GM18520 (cell line): ENCODE data around the gene CTSW.
"Not testable (repeated sequence)": the region's sequence is repeated elsewhere in the genome, so short reads cannot be mapped to it uniquely, and the experiment has no call there.

ENCODE experiments used
- ATAC-seq: cut with Tn5 transposase; IDR thresholded peaks from one replicate; pipeline ENCODE4 v1.9.1; 2021; ENCODE audit not compliant: unreplicated experiment

The CTSW gene

GRCh38 chr11:65883786-65884715 lies 4.4 kb downstream of the CTSW start:
- no peak for ATAC-seq

DNA sequence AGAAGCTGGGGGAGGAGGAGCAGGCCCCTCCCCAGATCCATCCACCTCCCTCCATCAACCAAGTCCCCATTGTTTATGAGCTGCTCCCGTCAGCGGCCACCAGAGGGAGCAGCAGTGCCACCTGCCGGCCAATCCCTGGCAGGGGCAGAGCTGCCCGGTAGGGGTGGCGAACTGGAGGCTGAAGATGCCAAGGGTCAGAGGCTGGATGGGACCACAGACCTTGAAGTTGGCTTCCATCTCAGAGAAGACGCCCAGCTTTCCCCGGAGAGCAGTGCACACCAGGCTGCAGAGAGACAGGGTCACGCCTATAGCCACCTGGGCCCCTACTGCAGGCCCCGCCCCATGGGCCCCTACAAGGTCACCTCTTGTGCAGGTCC lies 5.1 kb downstream of the CTSW start:
- ATAC-seq, result no peak

GRCh38 chr11:65885231-65885630 lies 5.6 kb downstream of the CTSW start:
- ATAC-seq, result no peak

DNA sequence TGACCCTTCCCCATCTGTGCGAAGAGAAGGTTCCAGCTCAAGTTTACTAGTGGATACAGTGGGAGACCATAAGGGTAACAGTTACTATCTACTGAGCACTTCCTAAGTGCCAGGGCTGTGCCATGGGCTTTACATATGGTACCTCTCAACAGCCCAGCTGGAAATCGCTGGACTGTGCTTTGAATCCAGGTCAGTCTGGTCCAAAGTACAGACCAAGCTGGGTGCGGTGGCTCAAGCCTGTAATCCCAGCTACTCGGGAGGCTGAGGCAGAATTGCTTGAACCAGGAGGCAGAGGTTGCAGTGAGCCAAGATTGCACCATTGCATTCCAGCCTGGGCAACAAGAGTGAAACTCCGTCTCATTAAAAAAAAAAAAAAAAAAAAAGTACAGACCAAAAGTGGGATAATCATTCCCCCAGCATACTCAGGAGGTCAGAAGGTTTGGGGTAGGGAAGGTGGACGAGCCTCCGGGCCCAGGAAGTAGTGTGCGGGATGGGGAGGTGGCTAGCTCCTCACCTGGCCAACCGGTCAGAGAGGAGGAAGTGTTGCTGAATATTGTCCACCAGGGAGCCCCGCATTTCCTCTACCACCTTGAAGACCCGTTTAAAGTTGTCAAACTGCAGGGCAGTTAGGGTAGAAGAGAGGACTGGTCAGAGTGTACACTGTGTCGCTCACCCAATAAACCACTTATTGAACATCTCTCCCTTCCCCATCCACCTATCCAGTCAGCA lies 6.3 kb downstream of the CTSW start:
- no peak for ATAC-seq

- no peak for ATAC-seq
Observed at GRCh38 chr11:65886826-65887722, 7.4 kb downstream of the CTSW start.

DNA sequence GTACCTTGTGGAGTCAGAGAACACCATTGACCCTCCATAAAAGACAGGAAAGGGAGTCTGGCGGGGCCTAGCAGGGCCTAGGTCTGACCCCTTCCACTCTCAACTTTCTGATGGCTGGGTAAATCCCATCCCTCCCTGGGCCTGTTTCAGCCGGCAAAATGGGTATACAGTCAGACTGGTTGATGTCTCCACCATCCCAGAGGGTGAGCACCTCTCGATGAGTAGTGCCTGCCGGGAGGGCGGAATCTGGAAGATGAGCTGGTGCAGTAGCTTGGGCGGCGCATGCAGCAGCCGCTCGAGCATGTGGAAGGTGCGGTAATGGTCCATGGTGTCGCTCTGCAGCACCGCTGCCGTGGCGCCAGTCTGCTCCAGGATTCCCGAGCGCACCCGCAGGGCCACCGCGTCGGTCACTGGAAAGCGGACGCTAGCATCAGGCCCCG lies 8.1 kb downstream of the CTSW start:
- ATAC-seq, result no peak

GRCh38 chr11:65888163-65888814 lies 8.7 kb downstream of the CTSW start, which contains the start of gene FIBP:
Gene FIBP, minus strand, starts transcription at chr11:65888471. Its CDS starts 53 bp downstream, at chr11:65888418.
- ATAC-seq, result peak; percentile 25

DNA sequence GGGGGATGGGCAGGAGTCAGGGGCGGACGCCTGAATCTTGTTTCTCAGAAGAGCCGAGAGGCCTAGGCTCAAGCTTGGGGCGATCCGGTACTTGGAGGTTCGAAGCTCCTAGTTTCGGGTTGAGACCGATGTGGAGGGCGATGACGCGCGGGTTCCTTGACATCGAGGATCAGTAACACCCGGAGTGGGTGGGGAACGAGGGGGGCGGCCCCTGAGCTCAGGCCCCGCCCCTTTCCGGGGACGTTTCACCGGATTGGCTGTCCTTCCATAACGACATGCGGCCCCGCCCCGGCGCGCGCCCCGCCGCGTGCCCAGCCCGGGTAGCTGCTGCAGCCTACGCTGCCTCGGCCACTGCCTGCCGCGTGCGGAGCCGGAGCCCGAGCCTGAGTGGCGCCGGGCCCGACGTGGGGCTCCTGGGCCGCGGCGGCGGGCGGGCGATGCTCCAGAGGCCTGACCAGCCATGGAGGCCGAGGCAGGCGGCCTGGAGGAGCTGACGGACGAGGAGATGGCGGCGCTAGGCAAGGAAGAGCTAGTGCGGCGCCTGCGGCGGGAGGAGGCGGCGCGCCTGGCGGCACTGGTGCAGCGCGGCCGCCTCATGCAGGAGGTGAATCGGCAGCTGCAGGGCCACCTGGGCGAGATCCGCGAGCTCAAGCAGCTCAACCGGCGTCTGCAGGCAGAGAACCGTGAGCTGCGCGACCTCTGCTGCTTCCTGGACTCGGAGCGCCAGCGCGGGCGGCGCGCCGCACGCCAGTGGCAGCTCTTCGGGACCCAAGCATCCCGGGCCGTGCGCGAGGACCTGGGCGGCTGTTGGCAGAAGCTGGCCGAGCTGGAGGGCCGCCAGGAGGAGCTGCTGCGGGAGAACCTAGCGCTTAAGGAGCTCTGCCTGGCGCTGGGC lies 10.9 kb downstream of the CTSW start, which contains the start of gene CCDC85B:
TSS of gene CCDC85B (plus strand) at position 350 of the 895 bp plus-strand sequence. CDS start at position 461, 111 bp downstream.
- ATAC-seq, result peak; percentile 49

DNA sequence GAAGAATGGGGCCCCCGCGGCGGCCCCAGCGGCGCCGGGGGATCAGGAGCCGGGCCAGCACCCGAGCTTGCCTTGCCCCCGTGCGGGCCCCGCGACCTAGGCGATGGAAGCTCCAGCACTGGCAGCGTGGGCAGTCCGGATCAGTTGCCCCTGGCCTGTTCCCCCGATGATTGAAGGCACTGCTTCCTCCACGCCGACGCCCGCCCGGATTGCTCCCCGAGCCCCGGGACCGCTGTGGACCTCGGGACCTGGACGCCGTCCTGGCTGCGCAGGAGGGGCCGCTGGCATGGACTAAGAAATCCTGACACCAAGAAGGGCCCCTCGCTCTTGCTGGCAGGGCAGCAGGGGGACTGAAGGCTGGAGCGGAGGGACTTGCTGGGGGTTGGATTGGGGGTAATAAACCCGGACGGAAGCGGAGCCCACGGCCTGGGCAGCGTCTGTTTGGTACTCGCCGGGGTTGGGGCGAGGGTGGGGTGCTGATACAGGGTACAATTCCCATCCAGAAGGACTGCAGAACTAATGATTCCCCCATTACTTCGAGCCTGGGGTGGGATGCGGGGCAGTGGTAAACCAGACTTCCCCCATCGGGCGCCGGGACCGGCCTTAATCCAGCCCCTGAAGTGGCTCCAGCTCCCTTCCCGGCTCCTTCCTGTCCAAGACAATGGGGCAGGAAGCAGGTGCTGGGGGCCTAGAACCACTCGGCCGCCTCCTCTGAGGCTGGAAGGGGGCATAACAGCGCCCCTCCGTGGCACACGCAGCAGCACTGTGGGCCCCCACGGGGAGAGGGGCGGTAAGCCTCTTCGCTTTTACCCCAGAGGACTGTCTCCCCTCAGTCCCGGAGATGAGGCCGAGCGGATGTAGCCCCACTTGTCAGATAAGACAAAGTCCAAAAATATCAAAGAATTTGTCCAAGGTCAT lies 11.8 kb downstream of the CTSW start:
- no peak for ATAC-seq

DNA sequence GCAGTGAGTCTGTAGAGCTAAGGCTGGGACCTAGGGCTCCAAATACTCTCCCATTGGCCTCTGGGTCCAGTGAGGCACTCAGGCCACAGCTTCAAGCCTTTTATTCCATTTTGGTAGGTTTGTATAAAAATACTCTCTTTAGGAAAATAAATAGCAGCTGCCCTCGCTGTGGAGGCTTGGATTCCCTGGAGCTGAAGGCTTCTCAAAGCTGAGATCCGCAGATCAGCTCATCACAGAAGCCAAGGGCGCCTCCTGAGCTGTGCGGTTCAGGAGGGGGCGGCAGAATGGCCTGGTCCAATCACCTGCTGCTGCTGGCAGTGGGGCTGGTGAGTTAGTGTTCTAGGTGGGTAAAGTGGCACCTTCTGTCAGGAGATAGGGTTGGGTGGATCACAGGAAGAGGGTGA lies 12.5 kb downstream of the CTSW start:
- not testable (repeated sequence) for ATAC-seq

- no peak for ATAC-seq
Observed at GRCh38 chr11:65892661-65893317, 13.2 kb downstream of the CTSW start.

- no peak for ATAC-seq
Observed at GRCh38 chr11:65894034-65894591, 14.5 kb downstream of the CTSW start.

DNA sequence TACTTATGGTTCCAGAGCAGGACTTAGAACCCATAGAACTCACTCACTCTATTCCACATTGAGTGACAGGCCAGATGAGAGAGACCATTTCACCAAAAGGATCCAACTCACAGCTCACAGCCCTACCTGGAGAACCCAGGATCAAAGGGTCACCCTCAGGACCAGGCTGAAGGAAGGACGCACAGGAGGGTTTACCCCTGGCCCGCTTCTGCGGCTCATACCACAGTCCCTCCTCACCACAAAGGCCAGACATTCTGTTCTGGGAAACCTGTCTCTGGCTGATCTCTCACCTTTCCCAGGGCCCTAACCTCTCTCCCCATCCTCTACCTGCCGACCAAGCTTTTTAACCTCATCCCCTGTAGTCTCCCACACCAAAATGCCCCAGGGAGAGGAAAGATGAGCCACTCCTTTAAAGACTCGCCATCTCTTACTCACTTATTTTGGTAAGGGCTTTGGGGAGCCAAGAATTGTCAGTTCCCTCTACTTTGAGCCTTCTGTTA lies 15.9 kb downstream of the CTSW start:
- no peak for ATAC-seq

DNA sequence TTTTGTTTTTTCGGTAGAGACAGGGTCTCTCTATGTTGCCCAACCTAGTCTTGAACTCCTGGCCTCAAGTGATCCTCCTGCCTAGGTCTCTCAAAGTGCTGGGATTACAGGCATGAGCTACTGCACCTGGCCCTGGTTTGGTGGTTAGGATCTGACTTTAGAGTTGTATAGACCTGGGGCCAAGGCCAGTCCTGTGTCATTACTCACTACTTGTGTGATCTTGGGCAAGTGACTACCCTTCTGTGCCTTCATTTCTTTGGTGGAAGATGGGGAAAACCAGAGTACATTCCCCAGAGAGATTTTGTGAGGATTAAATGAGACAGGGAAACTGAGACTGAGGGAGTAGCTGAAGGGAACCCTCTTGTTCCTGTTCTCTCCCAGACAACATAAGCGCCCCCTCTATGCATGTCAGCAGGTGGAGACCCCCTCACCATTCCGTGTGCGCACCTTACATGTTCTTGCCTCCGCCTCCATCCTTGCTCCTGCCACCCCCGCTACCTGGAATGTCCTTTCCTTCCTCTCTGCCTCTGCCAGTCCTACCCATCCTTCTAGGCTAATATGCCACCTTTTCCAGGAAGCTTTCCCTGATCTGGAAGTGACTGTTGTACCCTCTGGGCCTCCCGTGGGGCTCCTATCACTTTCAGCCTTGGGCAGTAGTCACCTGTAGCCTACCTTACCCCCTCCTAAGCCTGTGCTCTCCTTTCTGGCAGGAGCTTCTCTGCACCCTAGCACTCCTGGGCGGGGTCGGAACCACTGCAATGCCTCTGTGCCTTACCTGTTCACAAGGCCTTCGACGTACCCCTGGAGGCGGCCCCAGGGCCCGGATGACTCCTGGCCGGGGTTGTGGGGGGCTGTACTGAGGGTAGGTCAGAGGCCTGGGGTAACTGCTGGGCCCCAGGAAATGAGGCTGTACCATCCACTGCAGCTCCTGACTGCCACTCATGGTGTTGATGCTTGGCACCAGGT lies 16.7 kb downstream of the CTSW start:
- ATAC-seq, result no peak

DNA sequence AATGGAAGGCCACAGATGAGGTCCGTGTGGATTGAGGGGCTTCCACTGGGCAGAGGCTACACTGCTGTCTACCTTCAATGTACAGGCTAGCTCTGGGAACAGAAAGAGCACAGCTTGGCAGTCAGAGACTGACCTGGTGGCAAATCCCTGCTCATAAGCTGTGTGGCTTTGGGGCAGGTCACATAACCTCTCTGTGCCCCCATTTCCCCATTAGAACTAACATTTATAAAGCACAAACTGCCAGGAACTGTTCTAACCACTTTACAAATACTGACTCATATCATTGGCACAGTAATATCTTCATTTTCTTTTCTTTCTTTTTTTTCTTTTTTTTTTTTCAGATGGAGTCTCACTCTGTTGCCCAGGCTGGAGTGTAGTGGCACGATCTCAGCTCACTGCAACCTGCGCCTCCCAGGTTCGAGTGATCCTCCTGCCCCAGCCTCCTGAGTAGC lies 17.4 kb downstream of the CTSW start:
- ATAC-seq, result no peak
